GM12891 (cell line): ENCODE results near the gene LRP5.

Experiments
- POLR2A ChIP-seq: IDR thresholded peaks from 2 replicates; pipeline ENCODE4 v1.6.1; 2011; ENCODE audit warnings: low read depth, low read length, control low read depth
- POLR2AphosphoS5 ChIP-seq: IDR thresholded peaks from 2 replicates; pipeline ENCODE4 v1.6.1; 2011; ENCODE audit warnings: low read depth, low read length, control low read depth
- TAF1 ChIP-seq: IDR thresholded peaks from 2 replicates; pipeline ENCODE4 v1.6.1; 2011; ENCODE audit warnings: low read depth, low read length, control low read depth

DNA sequence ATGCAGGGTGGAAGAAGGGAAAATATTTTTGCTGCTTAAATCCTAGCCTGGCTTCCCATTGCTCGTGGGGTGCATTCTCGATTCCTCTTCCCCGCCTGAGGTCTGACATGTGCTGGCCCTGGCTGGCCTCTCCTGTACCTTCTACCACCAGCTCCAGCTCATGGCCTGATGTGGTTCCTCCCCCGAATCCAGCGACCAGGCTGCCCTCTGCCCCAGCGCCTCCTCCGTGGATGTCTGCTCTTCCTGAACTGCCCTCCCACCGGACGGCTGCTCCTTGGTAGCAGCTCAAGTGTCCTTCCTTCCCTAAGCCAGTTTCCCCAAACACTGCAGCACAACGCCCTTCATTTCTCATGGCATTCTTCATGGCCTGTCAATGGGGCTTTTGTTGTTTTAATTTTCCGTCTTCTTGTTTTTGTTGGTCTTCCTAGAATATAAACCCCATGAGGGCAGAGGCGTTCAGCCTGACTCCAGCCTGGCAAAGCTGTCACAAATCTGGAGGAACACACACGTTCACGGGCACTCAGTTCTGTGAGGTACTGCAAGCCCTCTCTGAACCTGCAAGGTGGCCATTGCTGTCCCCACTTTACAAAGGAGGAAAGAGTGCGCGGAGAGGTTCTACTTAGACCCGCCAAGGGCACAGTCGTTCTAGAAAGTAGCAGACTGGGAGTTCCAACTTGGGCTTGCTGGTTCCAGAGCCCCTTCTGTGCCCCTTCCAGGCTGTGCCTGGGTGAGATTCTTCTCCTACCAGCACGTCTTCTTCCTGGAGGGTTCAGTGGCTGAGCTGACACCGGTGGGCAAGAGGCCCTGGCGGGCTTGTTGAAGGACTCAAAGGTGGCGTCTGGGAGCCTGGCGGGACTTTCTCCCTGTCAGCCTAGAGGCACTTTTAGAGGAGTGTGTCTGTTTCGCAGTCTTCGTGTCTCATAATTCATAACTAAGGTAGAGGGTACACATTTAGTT lies 953 bp upstream of the LRP5 start:
- TF ChIP-seq POLR2AphosphoS5 (no peak), POLR2A (no peak), TAF1 (no peak)
